HG02623 (cell line): ENCODE data around the gene ARF1.

Experiments used
- ATAC-seq: cut with Tn5 transposase; IDR thresholded peaks from one replicate; pipeline ENCODE4 v1.9.1; 2021; ENCODE audit warnings: moderate library complexity; ENCODE audit not compliant: unreplicated experiment

The ARF1 gene

DNA sequence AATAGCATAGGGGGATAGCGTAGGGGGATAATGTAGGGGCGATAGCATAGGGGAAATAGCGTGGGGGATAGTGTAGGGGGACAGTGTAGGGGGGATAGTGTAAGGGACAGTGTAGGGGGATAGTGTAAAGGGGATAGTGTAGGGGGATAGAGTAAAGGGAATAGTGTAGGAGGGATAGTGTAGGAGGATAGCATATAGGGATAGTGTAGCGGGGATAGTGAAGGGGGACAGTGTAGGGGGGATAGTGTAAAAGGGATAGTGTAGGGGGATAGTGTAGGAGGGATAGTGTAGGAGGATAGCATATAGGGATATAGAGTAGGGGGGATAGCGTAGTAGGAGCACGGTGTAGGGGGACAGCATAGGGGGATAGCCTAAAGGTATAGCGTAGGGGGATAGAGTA lies 14.1 kb upstream of the ARF1 start:
- no peak for ATAC-seq

DNA sequence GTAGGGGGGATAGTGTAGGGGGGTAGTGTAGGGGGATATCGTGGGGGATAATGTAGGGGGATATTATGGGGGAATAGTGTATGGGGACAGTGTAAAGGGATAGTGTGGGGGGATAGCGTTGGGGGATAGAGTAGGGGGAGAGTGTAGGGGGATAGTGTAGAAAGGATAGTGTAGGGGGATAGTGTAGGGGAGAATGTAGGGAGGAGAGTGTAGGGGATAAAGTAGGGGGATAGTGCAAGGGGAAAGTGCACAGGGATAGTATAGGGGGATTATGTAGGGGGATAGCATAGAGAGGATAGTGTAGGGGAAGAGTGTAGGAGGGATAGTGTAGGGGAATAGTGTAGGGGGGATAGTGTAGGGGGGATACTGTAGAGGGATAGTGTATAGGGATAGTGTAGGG lies 12.3 kb upstream of the ARF1 start:
- ATAC-seq: no peak

DNA sequence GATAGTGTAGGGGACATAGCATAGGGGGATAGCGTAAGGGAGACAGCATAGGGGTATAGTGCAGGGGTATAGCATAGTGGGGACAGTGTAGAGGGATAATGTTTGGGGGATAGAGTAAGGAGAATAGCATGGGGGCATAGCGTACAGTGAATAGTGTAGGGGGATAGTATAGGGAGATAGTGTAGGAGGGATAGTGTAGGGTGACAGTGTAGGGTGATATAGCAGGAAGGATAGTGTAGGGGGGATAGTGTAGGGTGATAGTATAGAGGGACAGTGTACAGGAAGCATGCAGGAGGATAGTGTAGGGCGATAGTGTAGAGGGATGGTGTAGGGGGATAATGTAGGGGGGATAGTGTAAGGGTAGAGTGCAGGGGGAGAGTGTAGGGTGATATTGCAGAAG lies 11.7 kb upstream of the ARF1 start:
- no peak for ATAC-seq

DNA sequence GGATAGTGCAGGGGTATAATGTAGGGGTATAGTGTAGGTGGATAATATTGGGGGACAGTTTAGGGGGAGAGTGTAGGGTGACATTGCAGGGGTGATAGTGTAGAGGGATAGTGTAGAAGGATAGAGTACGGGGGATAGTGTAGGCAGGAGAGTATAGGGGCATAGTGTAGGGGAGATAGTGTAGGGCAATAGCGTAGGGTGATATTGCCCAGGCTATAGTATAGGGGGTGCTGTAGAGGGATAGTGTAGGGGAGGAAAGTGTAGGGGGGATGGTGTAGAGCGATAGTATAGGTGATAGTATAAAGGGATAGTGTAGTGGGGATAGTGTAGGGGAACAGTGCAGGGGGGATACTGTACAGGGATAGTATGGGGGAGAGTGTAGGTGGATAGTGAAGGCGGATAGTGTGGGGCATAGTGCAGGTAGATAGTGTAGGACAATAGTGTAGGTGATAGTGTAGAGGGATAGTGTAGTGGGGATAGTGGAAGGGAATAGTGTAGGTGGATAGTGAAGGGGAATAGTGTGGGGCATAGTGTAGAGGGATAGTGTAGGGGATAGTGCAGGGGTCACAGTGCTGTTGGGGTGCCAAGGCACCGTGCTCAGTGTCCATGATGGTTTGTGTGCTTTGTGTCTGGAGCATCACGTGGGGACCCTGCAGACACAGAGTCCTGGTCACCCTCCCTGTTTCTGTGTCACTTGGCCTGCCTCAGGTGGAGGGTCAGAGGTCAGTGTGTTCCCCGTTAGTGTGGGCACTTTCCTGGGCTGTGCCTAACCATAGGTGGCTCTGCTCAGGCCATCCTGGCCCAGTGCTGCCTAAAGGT lies 10.5 kb upstream of the ARF1 start:
- ATAC-seq: no peak

DNA sequence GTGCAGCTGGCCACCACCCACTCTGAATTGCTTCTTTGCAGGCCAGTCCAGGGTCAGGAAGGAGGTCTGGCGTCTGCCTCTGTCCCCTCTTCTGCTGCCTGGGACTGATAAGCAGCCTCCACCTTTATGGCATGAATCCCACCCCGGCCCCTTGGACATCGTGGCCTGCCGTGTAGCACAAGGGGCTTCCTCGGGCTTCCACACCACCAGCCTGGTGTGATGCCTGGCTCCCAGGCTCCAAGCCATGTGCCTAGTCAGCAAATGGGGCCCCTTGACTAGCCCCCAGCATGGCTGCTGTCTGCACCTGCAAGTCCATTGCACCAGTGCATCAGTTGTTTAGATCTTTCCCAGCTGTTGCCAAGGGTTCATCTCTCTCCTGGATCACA lies 9.9 kb upstream of the ARF1 start:
- ATAC-seq: no peak

DNA sequence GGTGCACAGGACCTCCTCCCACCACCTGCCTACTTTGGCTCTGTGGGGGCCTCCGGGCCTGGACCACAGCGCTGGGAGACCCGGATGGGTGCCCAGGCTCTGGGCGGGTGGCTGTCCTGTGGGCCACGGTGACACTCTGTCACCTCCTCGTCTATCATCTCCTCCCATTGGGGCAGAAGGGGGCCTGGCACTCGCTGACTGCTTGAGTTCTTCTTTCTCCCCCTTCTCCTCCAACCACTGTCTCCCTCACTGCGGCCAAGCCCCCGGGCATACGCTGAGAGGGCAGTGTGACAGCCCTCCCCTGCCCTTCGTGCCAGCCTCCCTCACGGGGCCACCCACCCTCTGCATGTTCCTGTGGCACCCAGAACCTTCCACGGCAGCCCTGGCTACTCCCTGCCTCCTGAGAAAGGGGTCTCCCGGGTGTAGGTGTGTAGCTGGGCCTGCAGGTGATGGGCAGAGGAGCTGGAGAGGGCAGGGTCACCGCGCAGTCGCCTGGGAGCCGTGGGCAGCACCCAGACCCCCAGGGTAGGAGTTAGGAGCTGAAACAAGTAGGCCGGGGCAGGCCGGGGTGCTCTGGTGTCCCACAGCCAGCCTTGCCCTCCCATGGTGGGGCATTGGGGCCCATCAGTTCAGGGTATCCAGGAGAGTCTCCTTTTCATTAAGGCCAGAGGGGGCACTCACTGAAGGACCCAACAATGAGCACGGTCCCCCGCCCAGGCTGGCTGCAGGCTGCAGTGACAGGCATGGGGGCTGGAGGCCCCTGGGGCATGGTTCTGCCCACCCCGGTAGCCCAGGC lies 9.2 kb upstream of the ARF1 start:
- no peak for ATAC-seq

DNA sequence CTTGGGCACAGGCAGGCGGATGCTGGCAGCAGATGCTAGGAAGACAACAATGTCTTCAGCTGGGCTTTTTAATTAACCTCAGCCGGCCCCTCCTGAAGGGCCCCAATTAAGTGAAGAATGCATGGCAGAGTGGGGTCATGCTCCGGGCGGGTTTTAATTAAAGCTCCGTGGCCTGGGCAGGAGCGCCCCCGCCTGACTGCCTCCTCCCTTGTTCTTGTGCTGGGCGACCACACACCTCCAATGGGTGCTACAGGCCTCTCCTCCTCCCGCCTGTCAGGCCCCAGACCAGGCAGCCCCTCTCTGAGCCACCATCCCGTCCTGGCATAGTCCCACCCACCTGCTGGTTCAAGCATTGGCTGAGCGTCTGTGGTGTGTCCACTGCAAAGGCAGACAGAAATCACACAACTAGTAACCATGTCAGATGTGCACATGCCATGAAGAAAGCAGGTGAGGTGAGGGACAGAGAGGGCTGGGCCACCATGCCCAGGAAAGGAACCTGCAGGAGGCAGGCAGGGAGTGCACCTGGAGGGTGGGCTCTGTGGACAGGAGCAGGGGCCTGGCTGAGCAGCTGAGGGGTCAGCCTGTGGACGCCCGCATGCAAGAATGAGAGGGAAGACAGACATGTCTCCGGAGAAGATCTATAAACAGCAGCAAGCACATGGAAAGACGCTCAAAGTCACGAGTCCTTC lies 8.5 kb upstream of the ARF1 start:
- ATAC-seq: no peak

DNA sequence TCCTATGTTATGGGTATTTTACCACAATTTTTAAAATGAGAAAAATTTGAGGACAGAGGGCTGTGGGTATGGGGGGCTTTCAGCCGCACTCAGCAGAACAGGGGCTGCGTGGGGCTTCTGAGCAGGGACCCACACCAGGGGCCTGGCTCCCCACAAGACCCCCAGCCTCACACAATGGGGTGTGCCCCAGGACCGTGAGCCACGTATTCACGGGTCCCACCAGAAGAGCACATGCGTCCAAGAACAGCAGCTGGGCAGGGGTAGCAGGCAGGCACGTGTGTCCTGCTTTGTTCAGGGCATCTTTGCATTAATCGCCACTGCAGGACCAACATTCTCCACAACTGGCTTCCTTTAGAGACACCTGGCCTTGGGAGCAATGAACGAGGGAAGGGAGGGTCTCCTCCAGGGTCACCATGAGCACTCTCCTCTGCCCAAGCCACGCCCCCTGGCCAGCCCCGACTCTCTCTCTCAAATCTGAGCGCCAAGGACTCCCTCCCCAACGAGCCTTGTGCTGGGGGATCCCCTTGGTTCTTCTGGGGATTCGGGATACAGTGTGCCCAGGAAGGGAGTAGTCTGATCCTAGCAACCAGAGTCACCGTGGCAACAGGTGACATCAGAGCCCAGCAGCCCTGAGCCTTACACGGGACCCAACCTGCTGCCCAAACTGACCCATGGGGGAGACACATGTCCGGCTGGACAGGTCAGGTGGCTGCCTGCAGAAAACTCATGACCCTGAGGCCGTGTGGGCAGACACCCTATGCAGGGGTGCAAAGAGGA lies 7.4 kb upstream of the ARF1 start:
- ATAC-seq: no peak

DNA sequence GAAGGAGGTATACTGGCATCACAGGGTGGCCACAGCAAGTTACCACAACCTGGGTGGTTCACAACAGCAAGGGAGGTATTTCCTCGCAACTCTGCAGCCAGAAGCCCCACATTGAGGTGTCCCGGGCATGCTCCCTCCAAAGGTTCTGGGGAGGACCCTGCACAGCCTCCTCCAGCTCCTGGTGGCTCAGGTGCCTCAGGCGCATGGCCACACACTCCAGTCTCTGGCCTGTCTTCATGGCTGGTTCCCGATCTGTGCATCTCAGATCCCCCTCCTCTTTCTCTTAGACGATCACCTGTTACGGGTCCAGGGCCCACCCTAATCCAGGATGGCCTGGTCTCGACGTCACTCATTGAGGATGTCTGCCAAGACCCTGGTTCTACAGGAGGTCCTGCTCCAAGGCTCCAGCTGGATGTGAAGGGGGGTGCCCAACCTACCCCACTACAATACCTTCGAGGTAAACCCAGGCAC lies 6.7 kb upstream of the ARF1 start:
- no peak for ATAC-seq

DNA sequence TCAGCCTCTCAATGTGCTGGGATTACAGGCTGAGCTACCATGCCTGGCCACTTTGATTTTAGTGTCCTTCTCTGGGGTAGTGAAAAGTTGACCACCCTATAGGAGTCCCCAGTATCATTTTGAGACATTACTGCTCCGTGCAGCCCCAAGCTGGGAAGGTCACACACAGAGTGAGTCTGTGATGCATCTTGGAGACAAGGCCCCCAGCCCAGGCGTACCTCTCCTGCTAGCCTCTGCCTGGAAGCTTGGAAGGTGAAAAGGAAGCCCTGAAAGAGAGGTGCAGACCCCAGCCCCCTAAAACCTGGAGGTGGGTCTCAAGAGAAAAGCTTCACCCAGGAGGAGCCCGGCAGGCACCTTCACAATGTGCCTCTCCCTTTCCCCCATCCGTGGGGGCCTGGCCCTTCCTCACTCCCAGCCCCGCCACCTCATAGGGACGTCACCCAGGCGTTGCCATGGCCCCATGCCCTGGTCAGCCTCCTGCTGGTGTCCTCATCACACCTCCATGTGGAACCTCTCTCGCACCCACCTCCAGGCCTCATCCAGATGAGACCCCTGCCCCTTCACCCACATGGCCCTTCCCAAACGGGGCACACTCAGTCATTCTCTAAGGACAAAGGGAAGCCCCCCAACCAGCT lies 5.6 kb upstream of the ARF1 start:
- no peak for ATAC-seq

DNA sequence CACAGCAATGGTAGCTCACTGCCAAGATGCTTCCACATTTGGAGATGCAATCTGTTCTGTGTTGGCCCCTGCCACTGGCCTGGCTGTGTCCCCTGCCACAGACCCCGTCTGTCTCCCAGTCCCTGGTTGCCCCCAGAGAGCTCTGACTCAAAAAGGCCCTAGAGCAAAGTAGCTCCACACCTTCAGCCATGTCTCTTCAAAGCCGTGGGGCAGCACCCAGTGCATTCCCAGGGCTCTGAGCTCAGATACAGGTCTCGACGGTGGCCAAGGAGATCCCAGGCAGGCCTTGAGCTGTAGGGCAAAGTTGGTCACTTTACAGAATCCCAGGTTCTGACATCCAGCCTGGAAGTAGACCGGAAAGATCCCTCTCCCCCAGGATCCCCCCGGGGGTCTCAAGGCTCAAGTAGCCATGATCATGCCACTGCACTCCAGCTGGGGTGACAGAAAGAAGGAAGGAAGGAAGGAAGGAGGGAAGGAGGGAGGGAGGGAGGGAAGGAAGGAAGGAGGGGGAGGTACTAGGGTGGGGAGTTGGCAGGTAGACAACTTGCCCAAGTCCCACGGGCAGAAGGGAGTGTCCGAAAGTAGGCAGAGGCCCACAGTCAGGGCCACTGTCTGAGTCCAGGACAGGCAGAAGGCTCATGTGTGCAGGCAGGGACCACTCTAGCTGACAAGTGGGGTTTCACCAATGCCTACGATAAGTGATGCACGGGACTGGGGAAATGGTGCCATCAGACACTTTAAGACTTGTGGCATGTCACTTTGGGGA lies 4.8 kb upstream of the ARF1 start:
- no peak for ATAC-seq

DNA sequence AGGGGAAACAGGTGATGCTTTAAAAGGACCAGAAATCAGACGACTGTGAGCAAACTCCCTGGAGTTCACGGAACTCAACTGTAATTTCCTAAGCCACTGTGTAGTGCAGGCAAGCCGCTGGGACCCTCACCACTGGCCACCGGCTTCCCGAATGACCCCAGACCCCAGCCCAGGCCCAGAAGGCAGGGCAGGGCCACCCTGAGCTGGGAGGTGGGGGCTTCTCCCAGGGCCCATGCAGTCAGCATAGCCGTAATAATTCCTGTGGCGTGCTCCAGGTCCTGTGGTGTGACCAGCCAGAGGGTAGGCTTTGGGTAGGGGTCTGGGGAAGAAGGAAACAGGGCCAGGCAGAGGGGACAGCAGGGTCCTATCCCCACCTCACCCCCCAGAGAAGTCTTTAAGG lies 3.5 kb upstream of the ARF1 start:
- ATAC-seq: no peak

DNA sequence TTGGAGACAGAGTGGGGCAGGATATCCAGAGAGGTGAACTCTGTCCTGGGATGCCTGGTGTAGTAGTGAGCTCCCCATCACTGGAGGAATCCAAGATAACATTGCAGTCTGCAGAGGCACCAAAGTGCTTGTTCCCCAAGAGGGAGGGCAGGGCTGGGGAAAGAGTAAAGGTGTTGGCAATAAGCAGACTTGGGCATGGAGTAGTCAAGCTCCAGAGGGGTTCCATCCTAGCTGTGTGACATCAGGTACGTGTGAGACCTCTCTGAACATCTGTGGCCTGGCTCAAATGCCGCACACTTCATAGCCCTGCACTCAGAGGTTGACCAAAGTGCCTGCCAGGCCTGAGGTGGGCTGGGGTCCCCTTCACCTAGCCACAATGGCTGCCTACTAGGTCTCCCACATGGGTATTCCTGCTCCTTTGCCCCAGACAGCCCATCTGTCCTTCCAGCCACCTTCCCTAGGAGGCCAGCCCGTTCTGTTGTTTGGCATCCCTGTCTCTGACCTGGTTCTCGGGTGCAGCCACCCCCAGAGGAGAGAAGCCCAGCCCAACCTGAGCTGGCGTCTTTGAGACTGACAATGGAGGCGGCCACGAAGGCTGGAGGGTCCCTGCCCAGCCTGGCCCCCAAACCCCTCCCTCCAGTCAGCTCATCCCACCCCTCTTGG lies 2.8 kb upstream of the ARF1 start:
- ATAC-seq: no peak

DNA sequence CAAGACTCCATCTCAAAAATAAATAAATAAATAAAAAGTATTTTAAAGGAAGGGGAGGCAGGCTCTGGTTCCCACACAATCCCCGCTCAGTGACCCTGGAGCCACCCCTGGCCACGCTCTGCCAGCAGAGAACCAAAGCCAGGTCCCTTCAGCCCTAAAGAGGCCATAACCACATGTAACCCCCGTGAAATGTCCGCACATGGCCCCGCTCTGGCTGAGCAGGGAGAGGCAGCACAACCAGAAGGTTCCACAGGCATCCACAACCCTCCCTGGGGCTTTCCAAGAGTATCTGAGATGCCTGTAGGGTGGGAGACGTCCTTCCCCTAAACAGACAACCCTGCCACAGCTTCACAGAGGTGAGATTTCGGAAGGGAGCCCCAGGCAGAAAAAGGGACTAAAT lies 1.4 kb upstream of the ARF1 start:
- no peak for ATAC-seq

DNA sequence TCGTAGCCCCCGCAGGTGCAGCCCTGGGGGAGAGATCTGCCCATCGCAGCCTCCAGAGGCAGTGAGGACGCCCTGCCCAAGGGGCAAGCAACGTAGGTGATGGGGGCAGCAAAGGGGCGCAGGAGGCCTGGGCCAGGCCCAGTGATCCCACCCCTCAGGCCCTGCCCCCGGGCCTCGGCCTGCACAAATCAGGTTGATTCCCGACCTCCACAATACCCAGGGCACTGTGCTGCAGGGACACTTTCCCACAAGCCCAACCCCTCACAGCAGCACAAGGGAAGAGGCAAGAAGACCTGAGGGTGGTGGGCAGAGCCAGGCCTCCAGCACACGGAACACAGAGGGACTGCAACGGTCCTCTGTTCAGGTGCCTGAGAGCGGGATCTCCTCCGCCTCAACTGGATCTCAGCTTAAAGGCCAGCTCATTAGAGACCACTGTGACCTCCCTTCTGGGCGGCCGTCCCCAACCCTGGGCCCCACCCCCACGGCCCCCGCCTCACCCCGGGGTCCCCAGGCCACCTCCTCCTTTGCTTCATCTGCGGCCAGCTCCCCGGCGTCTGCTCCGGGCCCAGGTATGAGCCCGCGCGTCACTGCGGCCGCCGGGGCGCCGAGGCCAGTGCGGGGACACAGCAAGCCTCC lies 812 bp upstream of the ARF1 start:
- ATAC-seq: peak; percentile 3

DNA sequence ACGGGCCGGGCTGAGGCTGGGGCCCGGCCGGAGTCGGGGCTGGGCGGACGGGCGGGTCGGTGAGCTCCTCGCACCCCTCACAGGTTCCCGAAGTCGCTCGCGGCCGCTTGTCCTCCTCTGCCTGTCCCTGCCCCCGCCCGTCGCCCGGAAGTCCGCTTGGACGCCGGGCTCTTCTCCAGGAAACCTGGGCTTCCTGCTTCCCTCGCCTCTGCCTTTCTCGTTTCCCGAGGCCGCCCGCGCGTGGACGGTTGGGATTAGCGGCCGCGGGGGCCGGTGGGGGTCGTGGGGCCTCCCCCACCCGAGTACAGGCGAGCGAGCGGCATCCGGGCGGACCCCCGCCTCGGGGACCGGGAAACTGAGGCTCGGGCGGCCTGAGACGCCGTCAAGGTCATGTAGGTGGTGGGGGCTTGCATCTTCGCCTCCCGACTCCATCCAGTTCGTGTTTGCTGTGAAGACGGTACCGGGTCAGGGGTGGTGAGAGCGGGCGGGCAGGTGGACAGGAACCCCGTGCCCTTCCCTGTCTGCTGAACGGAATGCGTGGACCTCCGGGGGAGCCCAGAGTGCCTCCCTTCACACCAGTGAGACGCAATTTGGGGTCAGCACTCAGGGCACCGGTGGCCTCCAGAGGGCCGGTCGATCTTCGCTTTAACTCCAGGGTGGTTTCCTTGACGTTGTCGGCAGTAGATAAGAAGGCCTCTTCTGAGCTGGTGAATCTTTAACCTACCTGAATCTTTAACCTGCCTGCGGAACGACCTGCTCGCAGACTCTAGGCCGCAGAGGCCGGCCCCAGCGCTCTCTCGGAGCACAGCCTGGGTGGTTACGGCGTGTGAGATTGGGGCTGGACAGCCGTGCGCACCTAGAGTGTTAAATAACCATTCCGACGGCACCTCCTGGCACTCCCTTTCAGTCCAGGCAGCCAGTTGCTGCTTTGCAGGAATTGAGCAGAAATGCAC lies 686 bp downstream of the ARF1 start:
- ATAC-seq: peak; percentile 8

DNA sequence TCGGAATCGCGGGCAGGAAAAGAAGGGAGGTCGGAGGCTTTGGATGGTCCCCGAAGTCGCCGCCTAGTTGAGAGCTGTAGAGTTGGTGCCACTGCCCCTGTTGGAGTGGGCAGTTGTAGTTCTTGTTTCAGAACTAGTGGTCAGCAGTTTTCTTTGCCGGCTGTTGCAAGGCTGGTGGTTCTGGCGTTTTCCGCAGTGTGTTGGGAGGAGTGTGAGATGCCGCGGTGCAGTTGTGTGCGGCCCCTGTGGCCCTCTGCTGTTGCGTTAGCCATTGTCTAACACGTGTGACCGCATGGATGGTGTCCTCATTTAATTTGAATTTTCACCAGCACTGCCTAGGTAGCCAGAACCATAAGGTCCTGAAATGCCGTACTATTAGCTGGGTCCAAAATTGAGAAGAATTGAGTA lies 1.4 kb downstream of the ARF1 start:
- no peak for ATAC-seq

DNA sequence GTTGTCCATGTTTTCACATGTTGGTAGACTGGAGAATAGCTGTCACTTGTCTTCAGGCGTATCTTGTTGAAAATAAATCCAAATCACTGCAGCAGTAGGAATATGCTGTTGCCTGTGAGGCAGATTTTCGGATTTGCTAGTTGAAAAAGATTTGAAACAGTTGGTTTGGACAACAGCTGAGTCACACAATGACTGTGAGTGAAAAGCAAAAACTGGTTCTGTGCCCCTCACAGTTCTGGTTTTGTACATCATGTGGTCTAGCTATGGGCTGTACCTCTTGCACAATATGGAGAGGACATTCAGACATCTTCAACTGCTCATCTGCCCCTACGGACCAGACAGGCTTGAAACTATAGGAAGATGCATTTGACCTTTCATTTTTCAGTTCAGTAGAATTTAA lies 1.8 kb downstream of the ARF1 start:
- no peak for ATAC-seq
